Thyroid gland (tissue), 4 donors: ENCODE data around the gene SMARCB1. TPM values are rescaled to one million over a fixed set of nuclear protein-coding genes. Genes with fewer than 3 reads are reported as not detected.

ENCODE experiments used
- DNase-seq, 2 donors: peaks; one replicate each; pipeline ENCODE4 v3.0.0-alpha.2; 2019
- H3K27ac ChIP-seq, 3 donors: fragments of 200-600 bp; sonication (generic); 1 replicate in 2 of 3; 2 replicates in 1 of 3; pipeline ENCODE4 v1.5.1; 2016 to 2019; ENCODE audit warnings: mild to moderate bottlenecking in 1 of 3, moderate library complexity in 1 of 3
- H3K27me3 ChIP-seq: fragments of 200-600 bp; sonication (generic); one replicate; pipeline ENCODE4 v1.5.1; 2019
- H3K36me3 ChIP-seq, 2 donors: fragments of 200-600 bp; sonication (generic); one replicate each; pipeline ENCODE4 v1.5.1; 2016 to 2019
- H3K4me1 ChIP-seq, 2 donors: fragments of 200-600 bp; sonication (generic); one replicate each; pipeline ENCODE4 v1.5.1; 2017 to 2019
- H3K4me3 ChIP-seq, 3 donors: fragments of 200-600 bp; sonication (generic); replicated peaks in 1 of 3; 1 replicate in 2 of 3; 2 replicates in 1 of 3; pipeline ENCODE4 v1.5.1; 2016; ENCODE audit warnings: mild to moderate bottlenecking in 1 of 3
- H3K9me3 ChIP-seq: fragments of 200-600 bp; sonication (generic); one replicate; pipeline ENCODE4 v1.5.1; 2017
- CTCF ChIP-seq, 6 experiments: fragments of 200-600 bp in 3 of 6; fragments of 450-650 bp in 3 of 6; sonication (generic) in 3 of 6; IDR thresholded peaks; one replicate each; pipeline ENCODE4 v1.5.1; 2016 to 2019; ENCODE audit warnings: antibody characterized with exemption in 6 of 6, mild to moderate bottlenecking in 2 of 6, inconsistent platforms in 1 of 6, moderate library complexity in 1 of 6
- POLR2A ChIP-seq, 2 donors: fragments of 450-650 bp; IDR thresholded peaks; one replicate each; pipeline ENCODE4 v1.6.1; 2017; ENCODE audit warnings: antibody characterized with exemption in 2 of 2, mild to moderate bottlenecking in 2 of 2, moderate library complexity in 1 of 2
- WGBS, 2 donors: methylation state at CpG; one replicate each; pipeline ENCODE4 v1.1.5; 2017; 5-methylcytosine and 5-hydroxymethylcytosine counted together
- intact Hi-C: fragments of 100-400 bp; cut with DNase I; formaldehyde crosslinking; loops from one replicate; pipeline ENCODE4 v1.15.1; 2023
- total RNA-seq, 4 donors: library from RNA; depleted of rRNA; stranded (reverse); fragments of >200 nt; gene quantifications; one replicate each; pipeline ENCODE4 v1.2.3, GENCODE V29; 2016

The SMARCB1 gene
- total RNA-seq, 4 donors from 2014 or later, result 59.8 to 107 (median 75.4) TPM

GRCh38 chr22:23815541-23816155, 28.9 kb downstream of the SMARCB1 start:
- Histone ChIP-seq H3K4me3 (no peak overlapping the region), H3K4me1 (peaks cover 0 to 6% of the 10 kb centered on the region in 2 donors), H3K36me3 (peaks cover 22 to 43% of the 10 kb centered on the region in 2 donors), H3K27me3 (no peaks in the 10 kb centered on the region), H3K27ac (no peak overlapping the region), H3K9me3 (no peaks in the 10 kb centered on the region)
- 80 to 83% methylated on average over 10 of the region's 10 CpGs for WGBS, 2 donors
- TF ChIP-seq POLR2A (IDR thresholded peaks at IDR 0.05) (no peak), CTCF (IDR thresholded peaks at IDR 0.05) (no peak)
- DNase-seq, result no peak
- intact Hi-C loops, result no loop called here

DNA sequence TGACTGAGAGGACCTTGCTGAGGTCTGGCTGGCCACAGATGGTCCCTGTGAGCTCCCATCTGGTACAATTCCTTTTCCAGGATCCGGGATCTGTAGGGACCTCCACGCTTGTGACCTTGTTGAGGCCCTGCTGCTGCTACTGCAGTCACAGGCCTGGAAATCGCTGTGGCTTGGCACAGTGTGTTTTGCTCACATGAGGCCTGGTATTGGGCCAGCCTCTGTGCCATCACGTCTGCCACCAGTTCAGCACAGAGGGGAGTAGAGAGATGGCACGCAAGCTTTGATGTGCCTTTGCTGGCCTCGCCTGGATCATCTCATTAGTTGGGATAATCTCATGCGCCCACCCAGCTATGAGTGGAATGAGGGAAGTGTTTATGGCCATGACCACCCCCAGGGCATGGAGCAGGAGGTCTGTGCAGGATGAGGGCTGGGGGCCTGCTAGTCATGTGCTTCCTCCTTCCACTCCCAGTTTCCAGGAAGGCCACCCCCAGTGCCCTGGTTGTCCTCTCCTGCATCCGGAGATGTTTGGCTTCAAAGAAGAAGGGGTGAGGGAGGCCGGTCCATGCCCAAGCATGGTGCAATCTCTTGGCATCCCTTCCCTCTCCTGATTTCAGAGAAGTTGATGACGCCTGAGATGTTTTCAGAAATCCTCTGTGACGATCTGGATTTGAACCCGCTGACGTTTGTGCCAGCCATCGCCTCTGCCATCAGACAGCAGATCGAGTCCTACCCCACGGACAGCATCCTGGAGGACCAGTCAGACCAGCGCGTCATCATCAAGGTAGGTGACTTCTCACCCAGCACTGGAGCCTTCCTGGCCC, 29.6 kb downstream of the SMARCB1 start:
- H3K4me1 ChIP-seq, result peaks cover 0 to 13% of the 10 kb centered on the region in 2 donors
- intact Hi-C loops, result no loop called here
- no peak for DNase-seq
- no peak for TF ChIP-seq CTCF (IDR thresholded peaks at IDR 0.05)
- TF ChIP-seq POLR2A (IDR thresholded peaks at IDR 0.05), result no peak
- WGBS, 2 donors, result 83 to 90% methylated on average over 15 to 18 of the region's 18 CpGs
- no peak overlapping the region for H3K27ac ChIP-seq
- H3K9me3 ChIP-seq, result no peaks in the 10 kb centered on the region
- peaks cover 22 to 47% of the 10 kb centered on the region in 2 donors for H3K36me3 ChIP-seq
- H3K27me3 ChIP-seq, result no peaks in the 10 kb centered on the region
- H3K4me3 ChIP-seq, result no peak overlapping the region

DNA sequence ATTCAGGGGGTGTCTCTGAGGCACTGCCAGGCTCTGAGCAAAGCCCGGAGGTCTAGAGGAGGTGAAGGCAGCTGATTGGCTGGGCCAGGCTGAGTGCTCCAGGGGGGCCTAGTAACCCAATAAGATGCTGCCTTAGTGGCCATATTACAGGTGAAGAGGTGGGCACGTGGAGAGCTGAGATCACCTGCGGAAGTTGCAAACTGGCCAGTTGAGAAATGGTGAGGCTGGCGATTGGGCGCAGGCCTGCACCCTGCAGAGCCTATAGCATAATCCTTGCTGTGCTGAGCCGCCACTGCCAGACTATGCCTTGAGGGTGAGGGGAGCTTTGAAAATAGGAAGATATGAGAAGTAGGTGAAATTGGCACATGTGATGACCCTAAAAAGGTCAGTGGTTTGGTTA, 30.4 kb downstream of the SMARCB1 start:
- no peak for TF ChIP-seq POLR2A (IDR thresholded peaks at IDR 0.05)
- peaks cover 0 to 18% of the 10 kb centered on the region in 2 donors for H3K4me1 ChIP-seq
- no peaks in the 10 kb centered on the region for H3K27me3 ChIP-seq
- intact Hi-C loops, result no loop called here
- no peak overlapping the region for H3K4me3 ChIP-seq
- no peak overlapping the region for H3K27ac ChIP-seq
- H3K36me3 ChIP-seq, result peaks cover 22 to 45% of the 10 kb centered on the region in 2 donors
- WGBS, 2 donors, result 90 to 97% methylated on average over 5 to 6 of the region's 6 CpGs
- DNase-seq, result no peak
- no peaks in the 10 kb centered on the region for H3K9me3 ChIP-seq

DNA sequence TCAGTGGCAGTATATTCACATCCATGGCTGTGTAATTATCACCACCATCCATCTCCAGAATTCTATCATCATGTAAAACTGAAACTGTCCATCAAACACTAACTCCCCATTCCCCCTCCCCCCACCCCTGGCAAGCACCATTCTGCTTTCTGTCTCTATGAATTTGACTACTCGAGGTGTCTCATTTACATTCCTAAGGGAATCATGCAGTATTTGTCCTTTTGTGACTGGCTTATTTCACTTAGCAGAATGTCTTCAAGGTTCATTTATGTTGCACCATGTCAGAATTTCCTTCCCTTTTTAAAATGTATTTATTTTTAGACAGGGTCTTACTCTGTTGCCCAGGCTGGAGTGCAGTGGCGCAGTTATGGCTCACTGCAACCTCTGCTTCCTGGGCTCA, 31.8 kb downstream of the SMARCB1 start:
- intact Hi-C loops, result no loop called here
- Histone ChIP-seq H3K9me3 (no peaks in the 10 kb centered on the region), H3K27ac (no peak overlapping the region), H3K27me3 (no peaks in the 10 kb centered on the region), H3K36me3 (peaks cover 22 to 50% of the 10 kb centered on the region in 2 donors), H3K4me1 (peaks cover 0 to 24% of the 10 kb centered on the region in 2 donors), H3K4me3 (no peak overlapping the region)
- TF ChIP-seq POLR2A (IDR thresholded peaks at IDR 0.05), result no peak
- no peak for TF ChIP-seq CTCF (IDR thresholded peaks at IDR 0.05)
- no peak for DNase-seq
- 88 to 94% methylated on average over 2 of the region's 2 CpGs for WGBS, 2 donors

DNA sequence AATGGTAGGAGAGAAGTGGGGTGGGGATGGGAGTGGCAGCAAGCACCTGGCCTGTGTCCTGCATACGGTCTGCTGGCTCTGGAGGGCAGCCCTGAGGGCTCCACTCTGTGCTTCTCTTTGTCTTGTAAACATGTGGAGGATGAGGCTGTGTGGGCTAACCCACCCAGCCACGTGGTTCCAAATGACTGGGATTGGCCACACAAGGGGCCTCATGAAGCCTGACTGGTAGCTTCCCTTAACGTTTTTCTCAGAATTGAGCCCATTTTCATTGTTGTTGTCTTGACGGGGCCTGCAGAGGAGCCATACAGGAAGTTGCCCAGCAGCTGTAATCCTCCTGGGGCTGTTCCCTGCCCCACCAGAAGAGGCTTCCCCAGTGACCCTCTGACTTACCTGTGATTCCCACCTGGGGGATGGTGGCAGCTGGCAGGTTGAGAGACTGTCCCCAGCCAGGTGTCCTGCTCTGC, 34.0 kb downstream of the SMARCB1 start:
- Histone ChIP-seq H3K27ac (peak overlapping the region in 1 of 3 donors; percentile 6), H3K27me3 (no peaks in the 10 kb centered on the region), H3K36me3 (peaks cover 39 to 73% of the 10 kb centered on the region in 2 donors), H3K4me1 (peaks cover 0 to 24% of the 10 kb centered on the region in 2 donors), H3K4me3 (no peak overlapping the region), H3K9me3 (no peaks in the 10 kb centered on the region)
- intact Hi-C loops, result no loop called here
- TF ChIP-seq POLR2A (IDR thresholded peaks at IDR 0.05) (no peak), CTCF (IDR thresholded peaks at IDR 0.05) (no peak)
- 44 to 52% methylated on average over 4 of the region's 4 CpGs for WGBS, 2 donors
- DNase-seq, result peak in 1 of 2 donors; percentile 41
